Embryonic facial prominence (tissue), 1 donor: ENCODE results near the gene VWA8.
"Not testable (repeated sequence)": the region's sequence is repeated elsewhere in the genome, so short reads cannot be mapped to it uniquely, and the experiment has no call there.

Source experiments
- DNase-seq: peaks from one replicate; pipeline ENCODE4 v3.0.0-alpha.2; 2016; ENCODE audit errors: extremely low spot score

The VWA8 gene

GRCh38 chr13:41682766-41683165 is 278.1 kb downstream of the VWA8 start:
- no peak for DNase-seq

- DNase-seq, result no peak
These were observed 278.9 kb downstream of the VWA8 start for GRCh38 chr13:41682001-41682400.

- no peak for DNase-seq
These were observed 279.3 kb downstream of the VWA8 start for GRCh38 chr13:41681587-41681986.

GRCh38 chr13:41680900-41681299 is 280.0 kb downstream of the VWA8 start:
- no peak for DNase-seq

DNA sequence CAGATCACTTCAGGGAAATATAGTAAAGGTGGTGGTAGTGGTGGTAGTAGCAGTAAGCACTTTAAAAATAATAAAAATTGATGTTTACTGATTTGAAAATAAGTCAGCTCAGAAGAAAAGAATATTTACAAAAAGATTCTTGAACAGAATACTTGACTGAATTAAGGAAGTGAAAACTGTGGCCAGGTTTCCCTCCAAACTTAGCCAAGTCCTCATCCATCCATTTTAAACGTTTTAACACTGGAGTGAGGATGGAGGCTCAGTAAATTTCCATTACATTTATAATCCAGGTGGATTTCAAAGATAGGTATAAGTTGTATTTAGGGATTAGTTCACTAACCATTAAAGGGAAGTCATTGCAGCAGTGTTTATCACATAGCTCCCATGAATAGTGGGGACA is 282.1 kb downstream of the VWA8 start:
- no peak for DNase-seq

DNA sequence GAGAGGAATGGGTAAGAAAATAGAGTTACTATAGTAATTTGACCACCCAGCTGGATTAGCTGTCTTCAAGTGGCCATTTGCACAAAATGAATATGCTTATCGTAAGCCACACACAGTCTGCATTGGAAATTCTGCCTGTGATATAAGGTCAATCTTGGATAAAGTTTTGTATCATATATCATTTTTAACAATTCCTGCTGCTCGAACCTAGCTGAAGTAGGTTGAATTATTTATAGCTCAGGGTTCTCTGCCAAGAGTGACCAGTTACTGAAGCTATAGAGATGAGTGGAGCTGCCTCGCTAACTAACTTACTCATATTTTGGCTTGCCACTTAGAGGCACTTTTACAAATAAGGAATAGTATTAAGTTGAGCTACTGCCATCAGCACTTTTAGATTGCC is 282.7 kb downstream of the VWA8 start:
- DNase-seq, result no peak

- no peak for DNase-seq
These were observed 285.6 kb downstream of the VWA8 start for GRCh38 chr13:41675306-41675705.

- DNase-seq, result no peak
These were observed 286.7 kb downstream of the VWA8 start for GRCh38 chr13:41674246-41674645.

GRCh38 chr13:41673640-41674039 is 287.3 kb downstream of the VWA8 start:
- DNase-seq, result no peak

- DNase-seq, result no peak
These were observed 290.0 kb downstream of the VWA8 start for GRCh38 chr13:41670873-41671443.

- peak; percentile 71 for DNase-seq
These were observed 292.7 kb downstream of the VWA8 start for GRCh38 chr13:41668130-41668757.

GRCh38 chr13:41666644-41667043 is 294.3 kb downstream of the VWA8 start:
- DNase-seq, result no peak

DNA sequence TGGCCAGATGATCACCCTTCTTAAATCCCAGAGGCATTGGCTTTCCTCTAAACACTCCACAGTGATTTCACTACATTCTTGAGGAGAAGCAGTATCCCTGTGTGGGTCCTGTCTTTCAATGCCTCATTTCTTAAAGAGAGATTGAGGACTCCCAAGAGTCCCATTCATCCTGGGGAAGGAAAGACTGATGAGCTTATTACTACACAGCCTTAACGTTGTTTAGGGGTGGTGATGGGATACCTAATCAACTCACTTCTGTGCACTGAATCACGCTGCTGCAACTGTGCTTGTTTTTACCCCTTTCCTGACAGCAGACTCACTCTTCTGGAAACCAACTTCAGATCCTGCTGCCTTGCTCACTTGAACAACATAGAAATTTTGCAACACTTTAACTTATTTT is 300.5 kb downstream of the VWA8 start:
- DNase-seq, result no peak

GRCh38 chr13:41658057-41658661 is 302.8 kb downstream of the VWA8 start:
- no peak for DNase-seq

GRCh38 chr13:41655997-41656396 is 304.9 kb downstream of the VWA8 start:
- no peak for DNase-seq

- DNase-seq, result no peak
These were observed 306.1 kb downstream of the VWA8 start for GRCh38 chr13:41654796-41655195.

- peak; percentile 50 for DNase-seq
These were observed 308.1 kb downstream of the VWA8 start for GRCh38 chr13:41652735-41653361.

- DNase-seq, result no peak
These were observed 309.4 kb downstream of the VWA8 start for GRCh38 chr13:41651413-41652058.

- no peak for DNase-seq
These were observed 310.2 kb downstream of the VWA8 start for GRCh38 chr13:41650706-41651105.

DNA sequence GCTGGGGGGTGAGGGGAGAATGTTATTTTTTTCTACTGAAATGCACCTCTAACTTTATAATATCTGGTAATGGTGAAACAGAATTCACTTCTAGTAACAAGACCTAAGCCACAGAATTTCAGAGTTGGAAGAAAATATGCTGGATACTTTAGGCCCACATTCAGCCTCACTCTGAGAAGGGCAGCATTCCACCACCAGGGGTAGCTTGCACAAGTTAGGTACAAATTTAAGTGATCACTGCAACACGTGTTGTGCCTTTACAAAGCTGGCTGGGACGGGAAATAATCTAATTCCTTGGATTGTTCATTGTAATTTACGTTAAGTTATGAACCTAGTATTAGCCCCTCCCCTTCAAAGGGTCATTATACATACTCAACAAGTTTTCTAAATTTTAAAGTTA is 311.2 kb downstream of the VWA8 start:
- DNase-seq, result no peak

DNA sequence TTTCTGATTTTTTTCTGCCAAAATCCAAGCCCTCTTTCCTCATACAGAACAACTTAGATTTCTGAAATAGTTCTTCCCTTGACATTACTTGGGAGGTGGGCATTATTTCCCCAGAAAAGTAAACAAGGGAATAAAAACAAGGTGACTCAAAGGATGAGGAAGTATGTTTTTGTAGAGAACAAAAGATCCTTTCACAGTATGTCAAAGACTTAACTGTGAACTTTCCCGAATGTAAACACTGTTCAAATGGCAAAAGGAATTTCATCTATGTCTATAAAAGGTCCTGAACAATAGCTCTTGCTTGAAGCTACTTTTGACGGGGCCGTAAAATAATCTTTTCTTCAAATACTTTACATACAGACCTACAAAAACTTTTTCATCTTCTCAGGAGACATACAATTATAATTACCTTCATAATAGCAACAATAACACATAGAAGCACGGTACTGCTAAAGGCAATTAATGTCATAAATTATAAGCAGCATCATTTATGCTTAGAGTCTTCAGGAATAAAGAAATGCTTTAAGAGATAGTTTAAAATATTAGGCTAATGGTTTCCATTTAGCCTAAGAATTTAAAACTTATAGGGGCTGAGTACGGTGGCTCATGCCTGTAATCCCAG is 312.5 kb downstream of the VWA8 start:
- DNase-seq, result no peak

GRCh38 chr13:41647699-41648313 is 313.1 kb downstream of the VWA8 start:
- not testable (repeated sequence) for DNase-seq
